ENCODE data around the gene BICRAL.
"Not testable (repeated sequence)": the region's sequence is repeated elsewhere in the genome, so short reads cannot be mapped to it uniquely, and the experiment has no call there.

Gene BICRAL

GRCh38 chr6:42766163-42766670 is 15.6 kb upstream of the BICRAL start:
- DNase-seq: no peak

- DNase-seq: no peak
Measured at GRCh38 chr6:42769051-42769450, 12.8 kb upstream of the BICRAL start.

GRCh38 chr6:42769836-42770235 is 12.0 kb upstream of the BICRAL start:
- no peak for DNase-seq

GRCh38 chr6:42771741-42772100 is 10.1 kb upstream of the BICRAL start:
- DNase-seq: no peak

GRCh38 chr6:42774201-42774600 is 7.7 kb upstream of the BICRAL start:
- DNase-seq: no peak

- not testable (repeated sequence) for DNase-seq
Measured at GRCh38 chr6:42774821-42775487, 6.9 kb upstream of the BICRAL start.

GRCh38 chr6:42777126-42777822 is 4.6 kb upstream of the BICRAL start:
- DNase-seq: no peak

GRCh38 chr6:42778122-42778521 is 3.7 kb upstream of the BICRAL start:
- no peak for DNase-seq

GRCh38 chr6:42779521-42779920 is 2.3 kb upstream of the BICRAL start:
- no peak for DNase-seq

- DNase-seq: no peak
Measured at GRCh38 chr6:42781546-42781795, 381 bp upstream of the BICRAL start.

- peak; percentile 59 for DNase-seq
Measured at GRCh38 chr6:42782689-42783176, 881 bp downstream of the BICRAL start.

- peak; percentile 32 for DNase-seq
Measured at GRCh38 chr6:42783177-42783875, 1.5 kb downstream of the BICRAL start.

- DNase-seq: peak; percentile 26
Measured at GRCh38 chr6:42783876-42784642, 2.2 kb downstream of the BICRAL start.

- DNase-seq: no peak
Measured at GRCh38 chr6:42784717-42785498, 3.1 kb downstream of the BICRAL start.

- DNase-seq: no peak
Measured at GRCh38 chr6:42786525-42786985, 4.7 kb downstream of the BICRAL start.

GRCh38 chr6:42787063-42787472 is 5.2 kb downstream of the BICRAL start:
- DNase-seq: no peak

GRCh38 chr6:42788671-42789070 is 6.8 kb downstream of the BICRAL start:
- no peak for DNase-seq

- no peak for DNase-seq
Measured at GRCh38 chr6:42790549-42791181, 8.8 kb downstream of the BICRAL start.

- DNase-seq: no peak
Measured at GRCh38 chr6:42791706-42792320, 10.0 kb downstream of the BICRAL start.

GRCh38 chr6:42795651-42796050 is 13.8 kb downstream of the BICRAL start:
- no peak for DNase-seq

- DNase-seq: no peak
Measured at GRCh38 chr6:42796171-42796570, 14.3 kb downstream of the BICRAL start.
